Measurements from ENCODE around the gene HIP1. TPM values are rescaled to one million over a fixed set of nuclear protein-coding genes. Genes with fewer than 3 reads are reported as not detected.
A peak's percentile ranks its signal among the peaks of the same experiment; 100 is the strongest.
"Not testable (repeated sequence)": the region's sequence is repeated elsewhere in the genome, so short reads cannot be mapped to it uniquely, and the experiment has no call there.

The HIP1 gene
- total and polyA plus RNA-seq, 2 of the 13 experiments (the other 11 are each of a cell fraction or from before 2014, with no cell fraction given) = 4.5 to 6.2 TPM

GRCh38 chr7:75521727-75522126, 217.0 kb downstream of the HIP1 start:
- POLR2A ChIA-PET; H3K9me3 ChIP-seq (ENCODE audit: low read length); H4K20me1 ChIP-seq (ENCODE audit: insufficient read depth, low read length); BruUV-seq (replicated peaks); DNase-seq (ENCODE audit: low spot score); in situ Hi-C loops (cut with HindIII; ENCODE audit: extremely low pct_ligation_motif_present, low pct_unique_long_range_greater_than_20kb); H3K4me3 ChIP-seq (replicated peaks in 1 of 3; ENCODE audit: insufficient read depth in 1 of 3, low read depth in 2 of 3, low read length in 3 of 3); H3K9ac ChIP-seq (ENCODE audit: insufficient read depth, low read depth, low read length); H3K27me3 ChIP-seq (ENCODE audit: control insufficient read depth in 1 of 2, insufficient read depth in 2 of 2, low read length in 2 of 2); CTCF ChIA-PET (ENCODE audit: low intra/inter-chr PET ratio, low total read pairs); intact Hi-C loops (cut with micrococcal nuclease; ENCODE audit: unreplicated experiment); H2AFZ ChIP-seq (ENCODE audit: low read length); H3K4me2 ChIP-seq (ENCODE audit: low read depth, low read length); ATAC-seq; H3K27ac ChIP-seq (ENCODE audit: extremely low read length, insufficient read depth, low read length); FAIRE-seq: not testable (repeated sequence)
- Histone ChIP-seq H3K36me3 (replicated peaks in 1 of 2; ENCODE audit: control insufficient read depth in 1 of 2, insufficient read depth in 2 of 2, low read length in 2 of 2) (peaks cover 8 to 26% of the 10 kb centered on the region in 2 experiments; a peak in 4 of 5 replicates), H3K4me1 (ENCODE audit: insufficient read depth, low read length) (peaks cover 11% of the 10 kb centered on the region), H3K79me2 (ENCODE audit: insufficient read depth, low read length) (peaks cover 37% of the 10 kb centered on the region)
- peak; percentile 100 for TF ChIP-seq ZNF614 (CRISPR knock-in tag; IDR thresholded peaks at IDR 0.05; ENCODE audit: borderline replicate concordance)

GRCh38 chr7:75518842-75519241, 219.9 kb downstream of the HIP1 start:
- WGBS (ENCODE audit: low lambda C conversion rate) = 97% methylated on average over 2 of the region's 2 CpGs
- H3K9ac ChIP-seq (ENCODE audit: insufficient read depth, low read depth, low read length); in situ Hi-C loops (cut with HindIII; ENCODE audit: extremely low pct_ligation_motif_present, low pct_unique_long_range_greater_than_20kb); FAIRE-seq; POLR2A ChIA-PET; H3K4me1 ChIP-seq (ENCODE audit: insufficient read depth, low read length); intact Hi-C loops (cut with micrococcal nuclease; ENCODE audit: unreplicated experiment); H3K4me3 ChIP-seq (replicated peaks in 1 of 3; ENCODE audit: insufficient read depth in 1 of 3, low read depth in 2 of 3, low read length in 3 of 3); H3K27ac ChIP-seq (ENCODE audit: extremely low read length, insufficient read depth, low read length); H4K20me1 ChIP-seq (ENCODE audit: insufficient read depth, low read length); DNase-seq (ENCODE audit: low spot score); H3K27me3 ChIP-seq (ENCODE audit: control insufficient read depth in 1 of 2, insufficient read depth in 2 of 2, low read length in 2 of 2); CTCF ChIA-PET (ENCODE audit: low intra/inter-chr PET ratio, low total read pairs); ATAC-seq; H3K9me3 ChIP-seq (ENCODE audit: low read length); BruUV-seq (replicated peaks); H2AFZ ChIP-seq (ENCODE audit: low read length); H3K4me2 ChIP-seq (ENCODE audit: low read depth, low read length): not testable (repeated sequence)
- peaks cover 3 to 20% of the 10 kb centered on the region in 2 experiments; a peak in 4 of 5 replicates for H3K36me3 ChIP-seq (replicated peaks in 1 of 2; ENCODE audit: control insufficient read depth in 1 of 2, insufficient read depth in 2 of 2, low read length in 2 of 2)
- H3K79me2 ChIP-seq (ENCODE audit: insufficient read depth, low read length) = peaks cover 21% of the 10 kb centered on the region

GRCh38 chr7:75509033-75509432, 229.7 kb downstream of the HIP1 start:
- H2AFZ ChIP-seq (ENCODE audit: low read length); H3K9me3 ChIP-seq (ENCODE audit: low read length); intact Hi-C loops (cut with micrococcal nuclease; ENCODE audit: unreplicated experiment); H3K4me1 ChIP-seq (ENCODE audit: insufficient read depth, low read length); ATAC-seq; H3K4me3 ChIP-seq (replicated peaks in 1 of 3; ENCODE audit: insufficient read depth in 1 of 3, low read depth in 2 of 3, low read length in 3 of 3); H3K27ac ChIP-seq (ENCODE audit: extremely low read length, insufficient read depth, low read length); H3K4me2 ChIP-seq (ENCODE audit: low read depth, low read length); POLR2A ChIA-PET; H3K79me2 ChIP-seq (ENCODE audit: insufficient read depth, low read length); CTCF ChIA-PET (ENCODE audit: low intra/inter-chr PET ratio, low total read pairs); H3K9ac ChIP-seq (ENCODE audit: insufficient read depth, low read depth, low read length); BruUV-seq (replicated peaks); H3K27me3 ChIP-seq (ENCODE audit: control insufficient read depth in 1 of 2, insufficient read depth in 2 of 2, low read length in 2 of 2); FAIRE-seq; DNase-seq (ENCODE audit: low spot score); H3K36me3 ChIP-seq (replicated peaks in 1 of 2; ENCODE audit: control insufficient read depth in 1 of 2, insufficient read depth in 2 of 2, low read length in 2 of 2); H4K20me1 ChIP-seq (ENCODE audit: insufficient read depth, low read length); in situ Hi-C loops (cut with HindIII; ENCODE audit: extremely low pct_ligation_motif_present, low pct_unique_long_range_greater_than_20kb): not testable (repeated sequence)
- 100% methylated on average over 1 of the region's 4 CpGs for WGBS (ENCODE audit: low lambda C conversion rate)

GRCh38 chr7:75492020-75492419, 246.7 kb downstream of the HIP1 start, which contains the start of gene SPDYE5:
SPDYE5 (plus strand) TSS chr7:75492320; CDS start chr7:75494048, 1,728 bp downstream.
- in situ Hi-C loops (cut with HindIII; ENCODE audit: extremely low pct_ligation_motif_present, low pct_unique_long_range_greater_than_20kb); H3K9me3 ChIP-seq (ENCODE audit: low read length); H3K27ac ChIP-seq (ENCODE audit: extremely low read length, insufficient read depth, low read length); H4K20me1 ChIP-seq (ENCODE audit: insufficient read depth, low read length); ATAC-seq; CTCF ChIA-PET (ENCODE audit: low intra/inter-chr PET ratio, low total read pairs); BruUV-seq (replicated peaks); H3K79me2 ChIP-seq (ENCODE audit: insufficient read depth, low read length); H3K27me3 ChIP-seq (ENCODE audit: control insufficient read depth in 1 of 2, insufficient read depth in 2 of 2, low read length in 2 of 2); H3K9ac ChIP-seq (ENCODE audit: insufficient read depth, low read depth, low read length); intact Hi-C loops (cut with micrococcal nuclease; ENCODE audit: unreplicated experiment); H3K4me2 ChIP-seq (ENCODE audit: low read depth, low read length); H3K36me3 ChIP-seq (replicated peaks in 1 of 2; ENCODE audit: control insufficient read depth in 1 of 2, insufficient read depth in 2 of 2, low read length in 2 of 2); POLR2A ChIA-PET; H3K4me1 ChIP-seq (ENCODE audit: insufficient read depth, low read length); H3K4me3 ChIP-seq (replicated peaks in 1 of 3; ENCODE audit: insufficient read depth in 1 of 3, low read depth in 2 of 3, low read length in 3 of 3); H2AFZ ChIP-seq (ENCODE audit: low read length); DNase-seq (ENCODE audit: low spot score); FAIRE-seq: not testable (repeated sequence)
- 94% methylated on average over 6 of the region's 6 CpGs for WGBS (ENCODE audit: low lambda C conversion rate)

Data from HepG2 (cell line).